GM04504 (cell line): Measurements from ENCODE around the gene CLEC4M.

Experiments
- DNase-seq: peaks from one replicate; pipeline ENCODE4 v3.0.0-alpha.2; 2012; ENCODE audit warnings: low read depth

The CLEC4M gene

DNA sequence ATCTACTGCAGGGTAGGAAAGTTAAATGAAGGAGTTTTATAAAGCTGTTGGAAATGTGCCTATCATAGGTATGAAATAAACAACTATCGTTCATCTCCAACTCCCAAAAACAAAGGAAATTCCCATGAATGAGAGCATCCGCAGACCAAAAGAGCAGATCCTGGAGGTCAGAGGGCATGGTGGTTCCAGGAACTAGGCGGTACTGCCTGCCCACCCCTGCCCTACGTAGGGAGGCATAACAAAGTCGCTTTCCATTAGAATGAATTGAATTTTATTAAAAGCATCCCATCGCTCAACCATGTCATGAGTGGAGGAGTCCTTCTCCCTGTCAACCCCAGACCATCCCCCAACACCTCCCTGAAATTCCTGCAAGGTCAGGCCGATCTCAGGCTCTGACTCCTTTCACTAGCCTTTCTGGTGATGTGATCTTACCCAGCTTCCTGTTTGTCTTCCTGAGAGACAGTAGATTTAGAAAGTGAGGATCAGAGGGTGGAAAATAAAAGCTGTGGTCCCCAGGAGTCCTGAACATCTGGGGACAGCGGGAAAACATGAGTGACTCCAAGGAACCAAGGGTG is at the start of gene CLEC4M:
Gene CLEC4M, plus strand, starts transcription at position 525 of the 575 bp plus-strand sequence. Its CDS starts 24 bp downstream, at position 549.
- DNase-seq: no peak

- DNase-seq: no peak
These were observed 47.4 kb upstream of the CLEC4M start for GRCh38 chr19:7715671-7716070.

- no peak for DNase-seq
These were observed 46.3 kb upstream of the CLEC4M start for GRCh38 chr19:7716762-7717161.

DNA sequence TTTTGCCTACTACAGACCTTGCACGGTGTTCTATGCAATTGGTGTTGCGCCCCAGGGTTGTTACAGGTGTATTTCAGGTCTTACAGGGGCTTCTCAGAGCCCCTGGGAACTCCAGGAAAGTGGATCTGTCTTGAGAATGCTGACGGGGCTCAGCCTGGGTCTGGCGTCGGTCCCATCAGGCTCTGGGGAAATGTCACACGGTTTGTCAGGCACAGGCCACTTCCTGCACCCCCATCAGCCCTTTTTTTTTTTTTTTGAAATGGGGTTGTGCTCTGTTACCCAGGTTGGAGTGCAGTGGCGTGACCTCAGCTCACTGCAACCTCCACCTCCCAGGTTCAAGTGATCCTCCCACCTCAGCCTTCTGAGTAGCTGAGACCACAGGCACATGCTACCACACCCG is 44.4 kb upstream of the CLEC4M start:
- no peak for DNase-seq

- no peak for DNase-seq
These were observed 42.7 kb upstream of the CLEC4M start for GRCh38 chr19:7720351-7720750.

DNA sequence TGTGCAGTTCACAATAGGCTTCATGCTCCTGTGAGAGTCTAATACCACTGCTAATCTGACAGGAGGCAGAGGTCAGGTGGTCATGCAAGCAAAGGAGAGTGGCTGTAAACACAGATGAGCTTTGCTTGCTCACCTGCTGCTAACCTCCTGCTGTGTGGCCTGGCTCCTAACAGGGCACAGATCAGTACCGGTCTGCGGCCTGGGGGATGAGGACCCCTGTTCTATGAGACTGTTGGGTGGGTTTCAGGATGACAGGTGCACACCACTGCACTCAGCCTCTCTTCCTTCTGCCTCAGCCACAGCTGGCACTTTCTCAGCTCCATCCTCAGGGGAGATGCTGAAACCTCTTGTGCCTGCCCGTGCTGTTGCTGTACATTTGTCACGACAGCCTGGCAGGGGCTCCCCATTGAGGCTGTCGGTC is 40.8 kb upstream of the CLEC4M start:
- DNase-seq: no peak

GRCh38 chr19:7725791-7726190 is 37.3 kb upstream of the CLEC4M start:
- DNase-seq: no peak

DNA sequence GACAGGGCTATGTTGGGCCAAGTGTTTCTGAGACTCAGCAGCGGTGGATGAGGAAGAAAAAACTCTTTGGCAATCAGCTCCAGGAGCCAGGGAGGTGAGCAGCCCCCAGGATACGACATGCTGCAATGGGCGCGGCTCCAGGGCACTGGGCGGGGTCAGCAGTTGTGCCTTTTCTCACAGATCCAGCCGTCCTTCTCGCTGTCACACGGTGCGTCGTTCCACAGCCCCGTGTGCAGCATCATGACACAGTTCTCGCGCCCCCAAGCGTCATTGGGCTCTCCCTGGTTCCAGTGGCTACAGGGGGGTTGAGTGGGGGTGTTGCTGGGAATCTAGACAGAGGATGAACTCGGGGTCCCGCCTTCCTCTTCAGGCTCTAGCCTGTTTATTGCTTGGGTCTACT is 33.8 kb upstream of the CLEC4M start:
- no peak for DNase-seq

DNA sequence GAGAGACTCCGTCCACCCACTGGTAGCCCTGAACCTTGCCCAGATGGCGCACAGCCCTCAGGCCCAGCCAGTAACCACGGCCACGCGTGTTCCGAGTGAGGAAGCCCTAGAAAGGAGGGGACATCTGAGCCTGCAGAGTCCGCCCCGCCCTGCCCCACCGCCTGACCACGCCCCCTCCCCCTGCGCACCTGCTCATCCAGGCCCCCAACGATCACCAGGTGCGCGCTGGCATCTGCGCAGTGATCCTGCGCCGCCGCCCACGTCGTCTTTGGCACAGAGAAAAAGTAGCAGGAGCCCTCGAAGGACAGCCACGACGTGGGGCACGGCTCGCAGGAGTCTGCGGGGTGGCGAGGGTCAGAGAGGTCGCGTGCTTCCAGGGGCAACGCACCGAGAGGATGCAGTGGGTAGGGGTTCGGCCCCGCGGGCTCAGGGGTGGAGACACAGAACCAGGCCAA is 33.2 kb upstream of the CLEC4M start:
- DNase-seq: no peak

DNA sequence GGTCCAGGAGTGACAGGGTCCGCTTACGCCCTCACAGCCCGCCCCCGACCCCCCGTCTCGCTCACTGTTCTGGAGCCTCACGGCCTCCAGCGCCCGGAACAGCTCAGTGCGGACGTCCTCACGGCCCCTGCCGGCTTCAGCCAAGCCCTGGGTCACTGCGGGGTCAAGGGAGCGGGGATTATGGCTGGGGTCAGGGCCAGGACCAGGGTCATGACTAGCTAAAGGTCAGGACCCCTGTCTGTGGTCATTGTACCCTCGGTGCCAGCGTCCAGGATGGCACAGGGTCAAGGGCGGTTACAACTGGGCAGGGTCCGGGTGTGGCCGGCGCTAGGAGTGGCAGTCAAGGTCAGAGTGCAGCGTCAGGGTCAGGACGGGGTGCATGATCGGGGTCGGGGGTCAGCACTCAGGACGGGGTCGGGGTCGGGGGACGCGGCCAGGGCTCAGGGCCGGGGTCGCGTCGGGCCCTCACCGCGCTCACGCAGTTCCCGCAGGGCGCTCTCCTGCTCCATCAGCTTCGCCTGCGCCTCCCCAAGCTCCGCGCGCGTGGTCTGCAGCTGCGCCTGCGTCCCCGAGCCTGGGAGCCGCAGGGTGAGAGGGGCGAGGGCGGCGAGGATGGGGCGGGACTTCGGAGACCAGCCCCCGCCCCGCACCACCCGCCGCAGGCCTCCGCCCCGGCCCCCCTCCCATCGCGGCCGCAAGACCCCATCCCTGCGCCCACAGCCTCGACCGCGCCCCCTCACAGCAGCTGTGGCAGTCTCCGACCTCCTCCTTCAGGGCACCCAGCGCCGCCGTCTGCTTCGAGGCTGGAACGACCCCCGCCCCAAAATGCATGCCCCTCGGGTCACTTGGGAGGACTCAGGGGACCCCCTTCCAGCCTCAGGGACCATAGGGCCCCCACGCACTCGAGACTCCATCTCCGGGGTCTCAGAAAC is 32.5 kb upstream of the CLEC4M start:
- no peak for DNase-seq

DNA sequence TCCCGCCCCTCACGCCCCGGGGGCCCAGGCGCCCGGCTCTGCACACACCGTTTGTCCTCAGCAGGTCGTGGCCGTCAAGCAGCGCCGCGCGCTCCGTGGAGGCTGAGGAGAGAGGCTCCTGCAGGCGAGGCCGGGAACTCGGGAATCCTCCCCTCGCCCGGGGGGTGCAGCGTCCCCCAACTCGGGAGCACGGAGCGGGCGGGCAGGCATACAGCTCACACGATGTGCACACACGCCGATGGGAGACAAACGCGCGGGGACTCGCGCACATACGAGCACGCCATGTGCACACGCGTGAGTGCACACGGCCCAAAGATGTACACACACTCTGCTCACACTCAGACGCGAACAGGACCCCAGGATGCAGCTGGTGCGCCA is 31.8 kb upstream of the CLEC4M start:
- DNase-seq: no peak

- DNase-seq: no peak
These were observed 31.4 kb upstream of the CLEC4M start for GRCh38 chr19:7731615-7732014.

- no peak for DNase-seq
These were observed 31.0 kb upstream of the CLEC4M start, which contains the start of gene CLEC4G for GRCh38 chr19:7732045-7732444. CLEC4G (minus strand) TSS chr19:7732110; CDS start chr19:7732102, 8 bp downstream.

- DNase-seq: no peak
These were observed 29.7 kb upstream of the CLEC4M start for GRCh38 chr19:7733376-7733775.

DNA sequence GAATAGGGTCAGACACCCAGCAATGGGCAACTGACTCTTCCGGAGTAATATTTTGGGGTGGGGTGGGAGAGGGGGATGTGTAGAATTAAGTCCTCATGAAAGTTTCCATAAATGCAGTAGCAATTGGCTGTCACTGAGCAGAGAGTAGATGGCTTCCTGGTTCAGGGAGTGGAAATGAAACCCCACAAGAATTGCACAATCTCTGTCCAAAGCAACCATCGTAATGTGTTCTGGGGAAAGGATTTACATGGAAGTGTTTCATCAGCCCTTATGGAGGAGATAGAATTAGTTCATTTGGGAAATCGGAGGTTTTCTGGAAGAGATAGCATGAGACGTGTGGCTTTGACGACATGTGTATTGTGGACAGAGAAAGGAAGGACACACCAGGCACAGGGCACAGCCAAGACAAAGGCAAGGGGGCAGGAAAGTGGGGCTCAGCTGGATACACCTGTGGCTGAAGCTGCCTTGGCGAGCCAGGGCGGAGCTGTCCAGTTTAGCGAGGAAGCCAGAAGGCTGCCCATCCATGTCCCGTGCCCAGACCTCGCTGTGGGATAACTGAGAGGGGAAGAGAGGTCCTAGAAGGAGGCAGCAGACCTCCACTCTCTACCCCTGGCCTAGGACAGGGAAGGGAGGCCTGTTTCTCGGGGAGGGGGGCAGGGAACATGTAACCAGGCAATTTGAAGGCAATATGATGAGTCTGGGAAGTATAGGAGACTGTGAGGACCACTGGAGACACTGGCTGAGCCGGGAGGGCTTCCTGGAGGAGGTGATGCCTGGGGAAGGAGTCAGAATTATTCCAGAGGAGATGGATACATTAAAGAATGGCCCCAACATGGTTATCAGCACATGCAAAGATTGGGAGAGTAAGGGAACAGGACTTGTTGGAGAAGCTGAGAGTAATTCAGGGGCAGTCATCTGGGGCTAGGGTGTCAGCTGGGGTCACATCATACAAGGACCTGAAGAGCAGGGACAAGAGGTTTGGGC is 28.5 kb upstream of the CLEC4M start:
- no peak for DNase-seq

GRCh38 chr19:7736148-7736547 is 26.9 kb upstream of the CLEC4M start:
- DNase-seq: no peak

DNA sequence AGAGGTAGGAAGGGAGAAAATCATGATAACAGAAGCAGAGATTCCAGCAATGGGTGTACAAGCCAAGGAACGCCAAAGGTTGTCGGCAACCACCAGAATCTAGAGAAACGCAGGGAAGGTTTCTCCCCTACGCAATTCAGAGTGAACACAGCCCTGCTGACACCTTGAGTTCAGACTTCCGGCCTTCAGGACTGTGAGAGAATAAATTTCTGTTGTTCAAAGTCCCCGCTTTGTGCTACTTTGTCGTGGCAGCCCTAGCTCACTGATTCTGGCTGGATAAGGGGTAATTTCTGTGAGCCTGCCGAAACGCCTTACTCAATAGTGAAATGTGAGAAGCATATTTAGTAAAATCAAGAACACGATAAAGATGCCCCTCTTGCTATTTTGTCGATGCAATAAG is 25.8 kb upstream of the CLEC4M start:
- no peak for DNase-seq

DNA sequence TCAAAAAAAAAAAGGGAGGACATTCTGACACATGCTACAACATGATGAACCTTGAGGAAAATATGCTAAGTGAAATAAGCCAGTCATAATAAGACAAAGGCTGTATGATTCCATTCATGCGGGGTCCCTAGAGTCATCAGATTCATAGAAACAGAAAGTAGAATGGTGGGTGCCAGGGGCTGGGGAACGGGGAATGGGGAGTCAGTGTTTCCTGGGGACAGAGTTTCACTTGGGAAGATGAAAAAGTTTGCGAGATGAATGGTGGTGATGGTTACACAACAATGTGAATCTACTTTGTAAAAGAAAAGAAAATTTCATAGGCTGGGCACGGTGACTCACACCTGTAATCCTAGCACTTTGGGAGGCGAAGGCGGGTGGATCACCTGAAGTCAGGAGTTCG is 25.0 kb upstream of the CLEC4M start:
- no peak for DNase-seq

- no peak for DNase-seq
These were observed 23.8 kb upstream of the CLEC4M start for GRCh38 chr19:7739211-7739755.

DNA sequence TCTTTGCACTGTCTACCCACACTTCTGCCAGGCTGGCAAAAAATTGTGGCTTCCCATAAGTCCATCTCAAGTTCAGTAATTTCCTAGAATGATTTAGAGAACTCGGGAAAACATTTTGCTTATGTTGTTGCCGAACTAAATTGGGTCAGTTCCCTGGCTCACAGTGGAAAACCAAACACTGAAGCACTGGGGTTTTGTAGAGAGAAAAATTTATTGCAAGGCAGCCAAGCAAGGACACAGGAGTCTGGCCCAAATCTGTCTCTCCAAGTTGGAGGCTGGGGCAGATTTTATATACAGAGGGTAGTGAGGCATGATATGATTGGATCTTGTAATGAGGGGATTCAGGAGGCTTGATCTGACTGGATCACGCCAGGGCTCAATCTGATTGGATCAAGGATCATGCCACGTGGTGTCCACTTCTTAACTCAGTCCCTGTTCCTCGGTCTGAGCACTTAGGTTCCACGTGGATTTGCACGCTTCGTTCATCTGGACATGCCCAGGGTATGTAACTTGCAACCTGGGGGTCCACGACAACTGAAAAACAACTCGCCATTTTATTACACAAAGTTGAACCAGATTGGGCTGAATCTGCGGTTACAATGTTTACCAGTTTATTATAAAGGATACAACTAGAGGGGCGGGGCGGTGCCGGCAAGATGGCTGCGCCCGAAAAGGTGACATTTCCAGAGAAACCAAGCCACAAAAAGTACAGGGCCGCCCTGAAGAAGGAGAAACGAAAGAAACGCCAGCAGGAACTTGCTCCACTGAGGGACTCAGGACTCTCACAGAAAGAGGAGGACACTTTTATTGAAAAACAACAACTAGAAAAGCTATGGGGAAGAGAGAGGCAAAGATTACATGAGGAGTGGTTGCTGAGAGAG is 23.0 kb upstream of the CLEC4M start:
- DNase-seq: no peak

GRCh38 chr19:7740682-7741054 is 22.4 kb upstream of the CLEC4M start:
- no peak for DNase-seq
